ENCODE data around the gene TYMP.
A peak's percentile ranks its signal among the peaks of the same experiment; 100 is the strongest.

TYMP gene

GRCh38 chr22:50504369-50505211 lies 25.2 kb downstream of the TYMP start:
- DNase-seq = no peak

DNA sequence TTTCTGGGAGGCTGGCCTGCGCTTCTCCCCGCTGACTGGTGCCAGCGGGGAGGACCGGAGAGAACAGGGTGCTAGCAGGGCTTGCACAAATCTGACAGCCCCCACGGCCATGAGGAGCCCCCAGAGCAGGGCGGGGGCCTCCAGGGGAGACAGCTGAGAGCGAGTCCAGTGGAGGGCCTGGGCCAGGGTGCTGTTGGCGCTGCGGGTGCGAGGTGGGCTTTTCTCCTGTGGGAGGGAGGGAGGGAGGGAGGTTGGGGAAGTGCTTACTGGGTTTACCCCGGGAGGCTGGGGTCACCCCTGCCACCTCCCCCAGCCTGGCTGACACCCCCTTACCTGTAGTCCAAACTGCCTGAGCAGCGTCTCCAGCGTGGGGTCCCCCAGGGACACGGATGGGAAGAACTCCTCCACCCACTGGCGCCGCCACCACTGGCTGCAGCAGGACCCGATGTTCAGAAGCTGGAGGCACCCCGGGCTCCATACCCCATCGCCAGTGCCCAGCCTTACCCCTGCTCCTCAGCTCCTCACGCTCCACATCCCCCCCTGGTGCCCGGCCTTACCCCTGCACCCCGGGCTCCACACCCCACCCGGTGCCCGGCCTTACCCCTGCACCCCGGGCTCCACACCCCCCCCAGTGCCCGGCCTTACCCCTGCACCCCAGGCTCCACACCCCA lies 26.2 kb downstream of the TYMP start:
- DNase-seq = no peak

DNA sequence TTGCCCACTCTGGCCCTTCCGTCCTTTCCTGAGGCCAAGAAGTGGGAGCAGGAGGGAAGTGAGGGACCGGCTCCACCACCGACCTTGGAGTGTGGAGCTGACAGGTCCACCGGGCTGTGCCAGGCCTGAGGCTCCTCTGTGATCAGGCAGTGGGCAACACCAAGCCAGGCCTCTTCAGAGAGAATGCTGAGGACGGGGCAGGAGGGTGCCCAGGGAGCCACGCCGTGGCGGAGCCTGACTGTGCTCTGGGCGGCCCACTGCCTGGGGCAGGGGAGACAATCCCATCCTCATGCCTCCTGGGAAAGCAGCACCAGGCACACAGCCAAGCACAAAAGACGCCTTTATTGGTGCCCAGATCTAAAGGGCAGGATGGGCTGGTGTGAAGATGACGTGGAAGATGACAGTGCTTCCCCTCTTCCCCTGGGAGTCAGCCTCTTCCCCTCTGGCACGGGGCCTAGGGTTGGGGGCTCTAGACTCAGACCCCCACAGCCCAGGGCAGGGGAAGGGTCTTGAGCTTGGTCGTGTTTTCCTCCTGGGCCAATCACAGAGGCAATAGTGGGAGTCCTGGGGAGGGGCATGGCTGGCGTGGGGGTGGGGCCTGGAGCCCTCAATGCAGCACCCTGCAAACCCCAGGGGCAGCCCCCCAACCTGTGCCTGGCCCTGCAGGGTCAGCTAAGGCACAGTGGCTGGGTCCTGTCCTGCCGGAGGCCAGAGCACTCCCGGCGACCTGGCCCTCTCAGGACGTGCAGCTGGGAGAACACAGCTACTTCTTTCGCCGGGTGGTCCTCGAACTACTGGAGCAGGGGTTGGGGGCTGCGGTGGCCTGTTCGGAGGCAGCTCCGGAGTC lies 27.0 kb downstream of the TYMP start:
- DNase-seq = no peak

GRCh38 chr22:50502096-50502495 lies 27.7 kb downstream of the TYMP start:
- no peak for DNase-seq

DNA sequence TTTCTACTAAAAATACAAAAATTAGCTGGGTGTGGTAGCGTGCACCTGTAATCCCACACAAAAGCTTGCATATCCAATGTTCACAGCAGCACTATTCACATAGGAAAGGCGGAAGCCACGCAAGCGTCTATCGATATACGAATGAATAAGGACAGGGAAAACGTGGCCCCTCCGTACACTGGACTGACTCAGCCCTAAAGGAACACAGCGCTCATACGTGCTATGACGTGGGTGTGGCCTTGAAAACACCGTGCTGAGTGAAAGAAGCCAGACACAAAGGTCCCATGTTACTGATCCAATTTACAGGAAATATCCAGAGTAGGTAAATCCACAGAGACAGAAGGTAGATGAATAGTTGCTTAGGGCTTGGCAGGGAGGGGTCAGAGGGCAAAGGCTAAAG lies 29.4 kb downstream of the TYMP start:
- no peak for DNase-seq

DNA sequence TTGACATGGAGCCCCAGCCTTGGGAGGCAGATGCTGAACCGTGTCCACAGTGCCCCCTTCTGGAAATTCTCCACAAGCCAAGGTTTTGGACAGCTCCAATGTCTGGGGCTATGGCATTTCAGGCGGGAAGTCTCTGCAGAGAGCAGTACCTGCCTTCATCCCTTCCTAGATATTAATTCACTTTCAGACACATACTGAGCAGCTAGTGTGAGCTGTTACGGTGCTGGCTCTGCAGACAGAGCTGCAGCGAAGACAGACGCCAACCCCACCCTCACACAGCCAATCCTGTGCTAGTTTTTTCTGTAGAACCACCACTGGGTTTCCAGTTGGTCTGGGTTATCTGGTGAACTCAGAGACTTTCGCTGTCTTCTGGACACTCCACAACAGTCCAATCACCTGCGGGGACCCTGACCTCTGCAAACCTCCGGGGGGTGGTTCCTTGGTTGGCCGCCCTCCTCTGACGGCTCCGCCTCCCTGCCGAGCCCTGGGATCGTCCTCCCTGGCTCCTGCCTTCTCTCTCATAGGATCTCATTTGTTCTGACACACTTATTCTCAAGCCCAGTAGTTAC lies 31.4 kb downstream of the TYMP start:
- DNase-seq = peak; percentile 82

DNA sequence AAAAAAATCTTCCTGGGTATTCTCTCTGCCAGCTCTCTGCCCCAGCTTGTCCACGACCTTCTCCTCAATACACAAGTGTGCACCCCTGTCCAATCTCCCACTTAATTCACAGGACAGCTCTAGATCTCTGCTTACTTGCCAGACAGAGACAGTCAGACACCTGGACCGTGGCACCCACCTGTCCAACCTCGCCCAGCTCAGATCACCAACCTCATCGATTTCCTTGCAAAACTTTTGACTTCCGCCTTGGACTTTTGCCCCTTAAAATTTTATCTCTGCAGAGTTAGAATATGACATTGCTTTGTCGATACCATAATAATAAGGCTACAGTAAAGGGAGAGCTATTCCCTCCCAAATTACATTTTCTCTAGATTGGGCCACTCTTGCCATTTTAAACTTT lies 32.7 kb downstream of the TYMP start:
- no peak for DNase-seq

DNA sequence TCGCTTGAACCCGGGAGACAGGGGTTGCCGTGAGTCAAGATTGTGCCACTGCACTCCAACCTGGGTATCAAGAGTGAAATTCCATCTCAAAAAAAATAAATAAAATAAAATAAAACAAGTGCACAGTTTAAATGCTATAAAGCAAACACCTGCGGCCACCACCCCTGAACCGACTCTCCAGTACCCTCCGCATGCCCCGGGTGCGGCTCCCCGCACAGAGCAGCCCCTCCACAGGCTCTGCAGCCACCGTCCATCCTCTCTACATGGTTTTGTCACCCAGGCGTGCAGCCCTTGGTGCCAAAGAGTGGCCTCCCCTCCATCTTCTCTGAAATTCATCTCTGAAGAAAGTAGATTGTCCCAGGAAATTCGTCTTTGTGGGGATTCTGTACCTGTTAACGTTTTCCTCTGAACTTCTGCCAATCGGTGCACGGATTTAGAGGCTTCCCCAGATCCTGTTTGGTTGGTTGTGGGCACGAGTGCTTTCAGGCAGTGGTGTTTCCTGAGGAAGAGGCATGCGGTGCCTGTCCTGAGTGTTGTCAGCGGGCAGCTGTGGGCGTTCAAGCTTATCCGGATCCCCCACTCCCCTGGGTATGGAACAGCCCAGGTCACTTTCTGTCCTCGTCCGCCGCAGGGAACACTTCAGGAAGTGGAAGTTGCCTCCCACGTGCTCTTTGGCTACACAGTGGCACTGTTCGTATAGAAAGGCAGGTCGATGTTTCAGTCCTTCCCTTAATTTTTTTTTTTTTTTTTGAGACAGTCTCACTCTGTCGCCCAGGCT lies 39.1 kb downstream of the TYMP start:
- DNase-seq = no peak

DNA sequence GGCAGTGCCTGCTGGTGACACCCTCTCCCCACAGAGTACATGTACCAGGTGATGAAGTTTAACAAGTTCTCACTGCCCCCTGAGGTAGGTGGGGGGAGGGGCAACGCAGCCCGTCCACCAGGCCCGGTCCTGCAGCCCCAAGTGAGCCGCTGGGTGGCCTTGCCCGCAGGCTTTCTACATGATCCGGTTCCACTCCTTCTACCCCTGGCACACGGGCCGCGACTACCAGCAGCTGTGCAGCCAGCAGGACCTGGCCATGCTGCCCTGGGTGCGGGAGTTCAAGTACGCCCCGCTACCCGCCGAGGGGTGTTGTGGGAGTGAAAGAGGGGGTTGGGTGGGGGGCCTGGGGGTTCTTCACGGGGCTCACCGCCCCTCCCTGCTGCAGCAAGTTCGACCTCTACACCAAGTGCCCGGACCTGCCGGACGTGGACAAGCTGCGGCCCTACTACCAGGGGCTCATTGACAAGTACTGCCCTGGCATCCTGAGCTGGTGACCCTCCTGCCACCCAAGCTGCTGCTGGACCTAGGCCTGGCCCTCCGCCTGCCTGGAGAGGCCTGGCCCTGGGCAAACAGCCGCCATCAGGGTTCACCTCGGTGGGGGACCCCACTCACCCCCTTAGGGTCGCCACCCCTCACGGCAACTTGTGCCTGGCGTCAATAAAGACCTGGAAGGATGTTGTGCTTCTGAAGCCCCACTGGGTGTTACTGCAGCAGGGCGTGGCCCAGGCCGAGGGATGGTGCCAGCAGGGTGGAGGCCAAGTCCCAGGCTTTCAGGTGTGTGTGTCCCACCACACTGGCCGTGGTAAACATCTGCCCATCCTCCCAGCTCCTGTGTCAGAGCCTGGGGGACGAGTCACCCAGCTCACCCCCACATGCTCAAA lies 40.2 kb downstream of the TYMP start:
- no peak for DNase-seq

DNA sequence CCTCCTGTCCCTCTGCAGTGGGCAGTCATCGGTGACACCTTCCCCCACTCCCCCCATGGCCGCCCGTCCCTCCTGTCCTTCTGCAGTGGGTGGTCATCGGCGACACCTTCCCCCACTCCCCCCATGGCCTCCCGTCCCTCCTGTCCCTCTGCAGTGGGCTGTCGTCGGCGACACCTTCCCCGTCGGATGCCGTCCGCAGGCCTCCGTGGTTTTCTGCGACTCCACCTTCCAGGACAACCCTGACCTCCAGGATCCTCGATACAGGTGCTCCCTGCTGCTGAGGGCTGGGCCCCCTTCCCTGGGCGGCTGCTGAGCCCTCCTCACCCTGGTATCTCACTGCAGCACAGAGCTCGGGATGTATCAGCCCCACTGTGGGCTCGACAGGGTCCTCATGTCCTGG lies 40.9 kb downstream of the TYMP start:
- DNase-seq = no peak

GRCh38 chr22:50488006-50488677 lies 41.7 kb downstream of the TYMP start:
- no peak for DNase-seq

DNA sequence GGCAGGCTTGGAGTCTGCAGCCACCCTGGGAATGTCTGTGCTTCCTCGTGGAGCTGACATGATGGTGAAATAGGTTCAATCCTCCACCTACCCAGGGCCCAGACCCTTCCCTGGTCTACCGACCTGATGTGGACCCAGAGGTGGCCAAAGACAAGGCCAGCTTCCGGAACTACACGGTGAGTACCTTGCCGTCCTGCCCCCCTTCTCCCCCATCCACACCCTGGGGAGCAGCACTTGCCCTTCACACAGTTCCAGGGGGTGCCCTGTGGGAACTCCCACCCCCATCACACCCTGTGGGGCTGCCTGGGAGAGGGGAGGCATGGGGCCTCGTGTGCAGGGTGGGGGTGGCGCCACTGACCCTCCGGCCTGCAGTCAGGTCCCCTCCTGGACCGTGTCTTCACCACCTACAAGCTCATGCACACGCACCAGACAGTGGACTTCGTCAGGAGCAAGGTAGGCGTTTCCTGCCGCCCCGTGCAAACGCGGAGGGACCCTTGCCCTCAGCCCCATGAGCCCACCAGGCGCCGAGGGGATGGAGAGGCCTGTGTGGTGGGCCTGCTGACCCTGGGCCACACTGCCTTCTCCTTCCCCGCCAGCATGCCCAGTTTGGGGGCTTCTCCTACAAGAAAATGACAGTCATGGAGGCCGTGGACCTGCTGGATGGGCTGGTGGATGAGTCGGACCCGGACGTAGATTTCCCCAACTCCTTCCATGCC lies 42.4 kb downstream of the TYMP start:
- no peak for DNase-seq

GRCh38 chr22:50486561-50487289 lies 43.1 kb downstream of the TYMP start, which contains the start of gene MIOX:
Gene MIOX, plus strand, starts transcription at chr22:50486859. Its CDS starts 39 bp downstream, at chr22:50486898.
- no peak for DNase-seq

DNA sequence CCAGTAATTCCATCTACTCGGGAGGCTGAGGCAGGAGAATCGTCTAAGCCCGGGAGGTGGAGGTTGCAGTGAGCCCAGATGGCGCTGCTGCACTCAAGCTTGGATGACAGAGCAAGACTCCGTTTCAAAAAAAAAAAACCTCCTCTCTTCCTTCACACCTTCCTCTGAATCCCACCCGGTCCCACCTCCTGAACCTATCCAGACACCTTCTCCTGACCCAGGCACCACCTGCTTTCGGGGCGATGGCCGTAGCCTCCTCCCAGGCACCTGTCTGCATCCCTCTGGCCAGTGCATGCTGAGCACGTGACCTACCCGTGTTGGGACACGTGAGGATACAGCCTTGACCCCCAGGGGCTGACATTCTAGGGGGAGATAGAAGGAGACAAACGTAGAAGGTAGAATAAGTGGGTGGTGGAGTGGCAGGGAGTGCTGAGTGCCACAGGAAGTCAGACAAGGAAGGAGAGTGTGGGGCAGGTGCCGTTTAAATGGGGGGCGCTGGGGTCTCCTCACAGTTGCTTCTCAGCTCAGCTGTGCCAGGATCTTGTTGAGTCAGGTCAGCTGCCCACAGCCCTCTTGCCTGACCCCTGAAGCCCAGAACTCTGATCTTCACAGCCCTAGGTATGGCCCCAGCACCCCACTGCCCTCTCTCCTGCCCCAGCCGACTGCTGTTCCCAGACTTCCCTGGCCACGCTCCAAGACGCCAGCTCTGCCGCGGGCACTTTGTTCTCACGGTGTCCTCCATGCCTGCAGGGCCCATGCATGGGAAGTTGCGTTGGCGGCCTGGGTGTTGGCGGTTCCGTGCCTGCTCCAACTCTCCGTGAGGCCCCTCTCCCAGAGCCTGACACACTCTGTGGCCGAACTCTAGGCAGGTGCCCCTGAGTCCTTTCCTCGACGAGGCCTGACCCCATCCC lies 44.3 kb downstream of the TYMP start:
- DNase-seq = no peak

DNA sequence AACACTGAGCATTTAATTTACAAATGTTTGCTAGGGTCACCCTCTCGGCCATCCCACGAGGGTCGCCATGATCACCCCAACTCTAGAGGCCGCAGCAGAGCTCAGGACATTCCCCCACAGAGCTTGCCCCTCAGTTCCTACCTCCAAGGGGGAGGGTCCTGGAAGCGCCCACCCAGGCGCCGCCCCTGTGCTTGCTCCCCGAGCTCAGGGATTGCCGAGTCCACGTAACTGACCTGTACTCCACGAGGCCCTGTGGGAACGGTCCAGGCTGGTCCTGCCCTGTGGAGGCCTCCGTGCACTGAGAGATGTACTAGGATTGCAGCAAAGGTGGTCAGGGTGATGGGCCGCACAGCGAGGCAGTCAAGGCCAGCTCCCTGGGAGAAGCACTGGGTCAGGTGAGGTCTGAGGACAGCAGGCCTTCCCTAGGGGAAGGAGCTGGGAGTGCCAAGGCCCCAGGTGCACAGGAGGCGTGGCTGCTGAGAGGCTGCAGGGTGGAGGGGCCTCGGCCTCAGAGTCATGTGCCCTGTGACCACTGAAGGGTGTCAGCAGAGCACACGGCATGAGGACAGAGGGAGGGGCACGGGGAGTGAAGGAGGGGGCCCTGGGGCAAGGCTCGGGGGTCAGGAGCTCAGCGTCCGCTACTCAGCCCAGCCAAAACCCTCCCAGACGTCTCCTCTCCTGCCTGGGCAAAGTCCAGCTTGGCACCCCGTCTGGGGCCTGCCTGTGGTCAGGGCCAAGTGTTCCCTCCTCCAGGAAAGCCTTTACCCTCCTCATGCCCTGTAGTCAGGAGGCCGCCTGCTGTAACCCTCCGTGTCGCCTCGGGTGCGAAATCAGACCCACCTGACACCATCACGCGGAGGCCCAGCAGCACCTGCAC lies 45.6 kb downstream of the TYMP start:
- DNase-seq = no peak

GRCh38 chr22:50483556-50483955 lies 46.3 kb downstream of the TYMP start:
- DNase-seq = no peak

GRCh38 chr22:50483106-50483505 lies 46.7 kb downstream of the TYMP start:
- no peak for DNase-seq

Measured in CD4-positive, alpha-beta T cell treated with Interleukin-10 for 1 hour (primary cell).